A673 (cell line): ENCODE data around the gene DLG2. TPM values are rescaled to one million over a fixed set of nuclear protein-coding genes. Genes with fewer than 3 reads are reported as not detected.

Source experiments
- BruUV-seq: library from RNA; stranded (reverse); fragments of 400-500 nt; replicated peaks from 2 replicates; lab custom pipeline; 2021; lab: Mats Ljungman, UMichigan
- CTCF ChIA-PET: fragments of 300-600 bp; sonication (Branson Sonifier 250); formaldehyde crosslinking; loops from one replicate; lab custom pipeline; 2022; ENCODE audit warnings: antibody characterized with exemption; lab: Charles Lee
- POLR2A ChIA-PET: fragments of 300-600 bp; sonication (Branson Sonifier 250); formaldehyde crosslinking; loops from one replicate; lab custom pipeline; 2022; ENCODE audit warnings: antibody characterized with exemption; ENCODE audit not compliant: low non-redundant PET; lab: Charles Lee
- DNase-seq: peaks from one replicate; pipeline ENCODE4 v3.0.0-alpha.2; 2015; ENCODE audit warnings: low spot score
- H3K27ac ChIP-seq: fragments of 200-600 bp; sonication (generic); 2 replicates; pipeline ENCODE4 v1.5.1; 2016; ENCODE audit warnings: mixed run types, low read depth, mild to moderate bottlenecking, mixed read lengths, antibody characterized with exemption, low read length; ENCODE audit not compliant: poor library complexity, severe bottlenecking
- H3K27me3 ChIP-seq: fragments of 200-600 bp; sonication (generic); replicated peaks from 2 replicates; pipeline ENCODE4 v1.6.1; 2017; ENCODE audit warnings: mixed run types, low read depth, mild to moderate bottlenecking, mixed read lengths, antibody characterized with exemption, low read length; ENCODE audit not compliant: insufficient read depth, poor library complexity
- H3K36me3 ChIP-seq: fragments of 200-600 bp; sonication (generic); 2 replicates; pipeline ENCODE4 v1.6.1; 2016; ENCODE audit warnings: mixed run types, mild to moderate bottlenecking, mixed read lengths, antibody characterized with exemption, low read length; ENCODE audit not compliant: insufficient read depth, poor library complexity, severe bottlenecking
- H3K4me1 ChIP-seq: fragments of 200-600 bp; sonication (generic); 2 replicates; pipeline ENCODE4 v1.6.1; 2017; ENCODE audit warnings: mixed run types, mild to moderate bottlenecking, mixed read lengths, antibody characterized with exemption, low read length; ENCODE audit not compliant: insufficient read depth, poor library complexity, severe bottlenecking
- H3K4me3 ChIP-seq: fragments of 200-600 bp; sonication (generic); 2 replicates; pipeline ENCODE4 v1.5.1; 2016; ENCODE audit warnings: low read depth, mixed run types, mild to moderate bottlenecking, mixed read lengths, low read length; ENCODE audit not compliant: poor library complexity, severe bottlenecking
- H3K9me3 ChIP-seq: fragments of 200-600 bp; sonication (generic); 2 replicates; pipeline ENCODE4 v1.6.1; 2016; ENCODE audit warnings: mixed run types, low read depth, mild to moderate bottlenecking, mixed read lengths, antibody characterized with exemption, low read length; ENCODE audit not compliant: poor library complexity, severe bottlenecking
- EZH2 ChIP-seq: fragments of 200-600 bp; sonication (generic); IDR thresholded peaks from 2 replicates; pipeline ENCODE4 v1.6.1; 2017; ENCODE audit warnings: borderline replicate concordance, low read depth, mild to moderate bottlenecking, mixed read lengths, antibody characterized with exemption, low read length; ENCODE audit not compliant: poor library complexity, severe bottlenecking
- intact Hi-C: fragments of 100-400 bp; cut with micrococcal nuclease; formaldehyde crosslinking; loops from one replicate; pipeline ENCODE4 v1.10.0; 2022; ENCODE audit not compliant: unreplicated experiment
- total RNA-seq: library from RNA; stranded (reverse); gene quantifications from 2 replicates; pipeline ENCODE4 v1.2.3, GENCODE V29; 2021
- TF ChIP-seq, protein P1 (sequence below): fragments of 300-800, 200-600 bp; sonication (generic); conservative IDR thresholded peaks from 2 replicates; pipeline ENCODE4 v1.5.1; 2017; ENCODE audit warnings: low read depth, mild to moderate bottlenecking, antibody characterized with exemption, low read length, moderate library complexity, mixed read lengths

Gene DLG2
- total RNA-seq, 1 experiment from 2014 or later: 277 TPM

DNA sequence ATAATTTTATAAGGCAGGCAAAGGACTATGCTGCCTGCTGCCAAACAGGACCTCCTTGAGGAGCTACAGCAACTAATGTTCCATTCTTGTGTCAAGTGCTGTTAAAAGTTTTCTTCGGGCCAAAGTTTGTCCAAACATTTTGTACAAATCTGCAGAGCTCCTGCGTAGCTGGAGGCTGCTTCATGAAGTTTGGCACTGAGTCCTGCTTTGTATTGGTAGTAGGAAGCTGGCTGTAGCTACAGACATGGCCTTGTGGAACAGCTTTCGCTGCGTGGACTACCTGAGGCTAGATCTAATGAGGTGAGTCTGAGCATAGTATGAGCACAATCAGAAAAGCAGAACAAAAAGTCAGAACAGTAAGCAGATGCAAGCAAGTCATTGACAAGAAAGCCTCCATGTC, 528.1 kb downstream of the DLG2 start:
- H3K27ac ChIP-seq: no peak overlapping the region
- TF ChIP-seq, protein P1, sequence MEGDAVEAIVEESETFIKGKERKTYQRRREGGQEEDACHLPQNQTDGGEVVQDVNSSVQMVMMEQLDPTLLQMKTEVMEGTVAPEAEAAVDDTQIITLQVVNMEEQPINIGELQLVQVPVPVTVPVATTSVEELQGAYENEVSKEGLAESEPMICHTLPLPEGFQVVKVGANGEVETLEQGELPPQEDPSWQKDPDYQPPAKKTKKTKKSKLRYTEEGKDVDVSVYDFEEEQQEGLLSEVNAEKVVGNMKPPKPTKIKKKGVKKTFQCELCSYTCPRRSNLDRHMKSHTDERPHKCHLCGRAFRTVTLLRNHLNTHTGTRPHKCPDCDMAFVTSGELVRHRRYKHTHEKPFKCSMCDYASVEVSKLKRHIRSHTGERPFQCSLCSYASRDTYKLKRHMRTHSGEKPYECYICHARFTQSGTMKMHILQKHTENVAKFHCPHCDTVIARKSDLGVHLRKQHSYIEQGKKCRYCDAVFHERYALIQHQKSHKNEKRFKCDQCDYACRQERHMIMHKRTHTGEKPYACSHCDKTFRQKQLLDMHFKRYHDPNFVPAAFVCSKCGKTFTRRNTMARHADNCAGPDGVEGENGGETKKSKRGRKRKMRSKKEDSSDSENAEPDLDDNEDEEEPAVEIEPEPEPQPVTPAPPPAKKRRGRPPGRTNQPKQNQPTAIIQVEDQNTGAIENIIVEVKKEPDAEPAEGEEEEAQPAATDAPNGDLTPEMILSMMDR: no peak
- TF ChIP-seq EZH2: no peak
- no TSS peak for BruUV-seq
- ChIA-PET CTCF (no interaction called here), POLR2A (no interaction called here)
- no peak for DNase-seq
- H3K36me3 ChIP-seq: no peaks in the 10 kb centered on the region
- H3K4me3 ChIP-seq: no peak overlapping the region
- no peaks in the 10 kb centered on the region for H3K9me3 ChIP-seq
- H3K4me1 ChIP-seq: no peaks in the 10 kb centered on the region
- intact Hi-C loops: no loop called here
- H3K27me3 ChIP-seq: no peaks in the 10 kb centered on the region

DNA sequence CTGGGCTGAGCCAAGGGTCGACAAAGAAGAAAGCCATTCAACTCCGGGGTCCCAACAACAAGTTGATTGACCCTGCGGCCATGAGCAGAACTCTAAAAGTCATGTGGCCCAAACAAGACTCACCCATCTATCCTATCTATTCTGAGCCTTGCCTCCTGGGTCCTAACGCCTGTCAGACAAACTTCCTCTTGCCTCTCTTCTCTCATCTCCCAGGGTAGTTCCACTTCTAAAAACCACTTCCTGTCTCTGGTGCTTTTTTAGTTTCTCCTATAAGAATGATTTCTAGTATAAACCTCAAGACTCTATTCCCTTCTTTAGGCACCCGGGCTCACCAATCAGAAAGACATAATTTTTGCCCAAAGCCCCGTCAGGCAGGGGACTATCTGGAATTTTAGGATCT, 530.2 kb downstream of the DLG2 start:
- POLR2A ChIA-PET: no interaction called here
- TF ChIP-seq, protein P1: no peak
- Histone ChIP-seq H3K36me3 (no peaks in the 10 kb centered on the region), H3K27ac (no peak overlapping the region), H3K9me3 (no peaks in the 10 kb centered on the region), H3K4me1 (no peaks in the 10 kb centered on the region), H3K27me3 (no peaks in the 10 kb centered on the region), H3K4me3 (no peak overlapping the region)
- BruUV-seq: no TSS peak
- intact Hi-C loops: no loop called here
- no peak for DNase-seq
- CTCF ChIA-PET: no interaction called here

DNA sequence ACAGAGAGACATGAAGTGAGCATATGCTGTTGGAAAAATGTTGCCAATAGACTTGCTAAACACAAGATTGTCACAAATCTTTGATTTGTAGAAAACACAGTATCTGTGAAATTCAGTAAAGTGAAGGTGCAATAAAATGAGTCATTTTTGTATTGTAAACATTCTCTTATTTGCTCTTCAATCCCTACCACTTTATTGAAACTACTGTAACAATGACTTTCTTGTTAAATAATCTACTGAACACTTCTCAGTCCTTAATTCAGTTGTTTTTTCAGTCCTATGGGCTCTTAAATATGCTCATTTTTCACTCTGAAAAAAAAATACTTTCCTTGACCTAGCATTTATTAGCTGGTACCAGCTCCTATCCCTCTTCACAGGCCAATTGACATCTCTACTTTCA, 531.9 kb downstream of the DLG2 start:
- CTCF ChIA-PET: no interaction called here
- H3K9me3 ChIP-seq: no peaks in the 10 kb centered on the region
- BruUV-seq: no TSS peak

More for the DNA sequence above, 531.9 kb downstream of the DLG2 start:
- H3K4me1 ChIP-seq: no peaks in the 10 kb centered on the region
- DNase-seq: no peak
- no peaks in the 10 kb centered on the region for H3K27me3 ChIP-seq
- no peak overlapping the region for H3K27ac ChIP-seq
- no peaks in the 10 kb centered on the region for H3K36me3 ChIP-seq
- intact Hi-C loops: no loop called here
- POLR2A ChIA-PET: no interaction called here
- TF ChIP-seq EZH2: no peak
- TF ChIP-seq, protein P1: no peak
- no peak overlapping the region for H3K4me3 ChIP-seq
